Lung (tissue), 12 donors: ENCODE measurements around the gene SLC30A9. TPM values are rescaled to one million over a fixed set of nuclear protein-coding genes. Genes with fewer than 3 reads are reported as not detected.

Experiments
- ATAC-seq: fragments of 200-7000 bp; cut with Tn5 transposase; one replicate; pipeline ENCODE4 v1.9.1; 2020; ENCODE audit warnings: moderate number of reproducible peaks; ENCODE audit not compliant: insufficient read depth, low FRiP score
- DNase-seq, 3 donors: peaks; one replicate each; pipeline ENCODE4 v3.0.0-alpha.2; 2013 to 2017
- H3K27ac ChIP-seq, 2 donors: one replicate each; pipeline ENCODE4 v1.5.1; 2013; ENCODE audit warnings: mild to moderate bottlenecking in 2 of 2, moderate library complexity in 2 of 2, control low read depth in 1 of 2, inconsistent platforms in 1 of 2, low read depth in 1 of 2, low read length in 1 of 2
- H3K27me3 ChIP-seq, 3 donors: one replicate each; pipeline ENCODE4 v1.5.1; 2013; ENCODE audit warnings: low read length in 2 of 3; ENCODE audit not compliant: control insufficient read depth in 3 of 3, insufficient read depth in 3 of 3
- H3K36me3 ChIP-seq, 4 donors: one replicate each; pipeline ENCODE4 v1.5.1; 2013; ENCODE audit warnings: low read length in 4 of 4, mild to moderate bottlenecking in 1 of 4, moderate library complexity in 1 of 4; ENCODE audit not compliant: control insufficient read depth in 4 of 4, insufficient read depth in 4 of 4
- H3K4me1 ChIP-seq, 5 donors: one replicate each; pipeline ENCODE4 v1.5.1; 2013; ENCODE audit warnings: low read length in 5 of 5, mild to moderate bottlenecking in 2 of 5, moderate library complexity in 1 of 5; ENCODE audit not compliant: control insufficient read depth in 5 of 5, insufficient read depth in 5 of 5
- H3K4me3 ChIP-seq: one replicate; pipeline ENCODE4 v1.5.1; 2013; ENCODE audit warnings: mild to moderate bottlenecking, control low read depth, moderate library complexity
- H3K9ac ChIP-seq, 2 donors: one replicate each; pipeline ENCODE4 v1.5.1; 2013; ENCODE audit warnings: low read length in 2 of 2, control low read depth in 1 of 2; ENCODE audit not compliant: insufficient read depth in 1 of 2
- H3K9me3 ChIP-seq, 4 donors: one replicate each; pipeline ENCODE4 v1.5.1; 2013; ENCODE audit warnings: low read length in 3 of 4, mild to moderate bottlenecking in 1 of 4, moderate library complexity in 1 of 4; ENCODE audit not compliant: control insufficient read depth in 4 of 4, insufficient read depth in 3 of 4
- CTCF ChIP-seq: IDR thresholded peaks from 2 replicates; pipeline ENCODE4 v1.5.1; 2012; ENCODE audit warnings: mild to moderate bottlenecking; ENCODE audit errors: control extremely low read depth, extremely low read depth
- WGBS, 2 donors: extraction: QIAGEN DNeasy Blood & Tissue Kit; methylation state at CpG; one replicate each; pipeline ENCODE4 v1.1.7; 2013; 5-methylcytosine and 5-hydroxymethylcytosine counted together
- polyA plus RNA-seq, 2 donors: library from polyadenylated mRNA; stranded (reverse); fragments of 200-250 nt; gene quantifications; one replicate each; pipeline ENCODE4 v1.2.1, GENCODE V29; 2013
- total RNA-seq, 2 donors: library from RNA; depleted of rRNA in 1 of 2; stranded (reverse); fragments of >200 nt in 1 of 2; gene quantifications; one replicate each; pipeline ENCODE4 v1.2.1, GENCODE V29; 2014 to 2021
- donor health status: control.
- donor health status: control.
- donor health status: Bipolar disorder and iron deficiency.
- donor health status: healthy.
- donor health status: DM: yes; HTN: yes; CAD: no.

SLC30A9 gene
- total and polyA plus RNA-seq, 4 donors: 12.3 to 68.5 (median 35.0) TPM

- Histone ChIP-seq H3K27me3 (no peaks in the 10 kb centered on the region), H3K9me3 (no peaks in the 10 kb centered on the region), H3K4me3 (no peak overlapping the region), H3K27ac (no peak overlapping the region), H3K36me3 (peaks cover 2 to 15% (median 10%) of the 10 kb centered on the region in 4 donors), H3K9ac (no peak overlapping the region), H3K4me1 (no peaks in the 10 kb centered on the region)
- DNase-seq (no peak), ATAC-seq (no peak)
- TF ChIP-seq CTCF: no peak
These were observed 88.0 kb downstream of the SLC30A9 start for GRCh38 chr4:42078184-42078801.

GRCh38 chr4:42080306-42080705 lies 90.0 kb downstream of the SLC30A9 start:
- DNase-seq (no peak), ATAC-seq (no peak)
- no peaks in the 10 kb centered on the region for H3K4me1 ChIP-seq
- no peak for TF ChIP-seq CTCF
- no peak overlapping the region for H3K27ac ChIP-seq
- no peaks in the 10 kb centered on the region for H3K27me3 ChIP-seq
- peaks cover 2 to 13% (median 6%) of the 10 kb centered on the region in 4 donors for H3K36me3 ChIP-seq
- 96 to 100% methylated on average over 3 of the region's 3 CpGs for WGBS, 2 donors
- no peaks in the 10 kb centered on the region for H3K9me3 ChIP-seq
- H3K9ac ChIP-seq: no peak overlapping the region
- H3K4me3 ChIP-seq: no peak overlapping the region

- Histone ChIP-seq H3K27me3 (no peaks in the 10 kb centered on the region), H3K4me3 (no peak overlapping the region), H3K27ac (no peak overlapping the region), H3K36me3 (peaks cover 3 to 12% (median 11%) of the 10 kb centered on the region in 4 donors), H3K9ac (no peak overlapping the region), H3K9me3 (no peaks in the 10 kb centered on the region), H3K4me1 (no peaks in the 10 kb centered on the region)
- no peak for TF ChIP-seq CTCF
- ATAC-seq (no peak), DNase-seq (no peak)
- 97% methylated on average over 1 of the region's 1 CpG for WGBS, 2 donors
These were observed 93.5 kb downstream of the SLC30A9 start for GRCh38 chr4:42083816-42084215.

GRCh38 chr4:42088386-42088785 lies 98.1 kb downstream of the SLC30A9 start:
- TF ChIP-seq CTCF: no peak
- Histone ChIP-seq H3K27ac (no peak overlapping the region), H3K9me3 (no peaks in the 10 kb centered on the region), H3K4me3 (no peak overlapping the region), H3K36me3 (peaks cover 1 to 8% (median 6%) of the 10 kb centered on the region in 4 donors), H3K27me3 (no peaks in the 10 kb centered on the region), H3K4me1 (no peaks in the 10 kb centered on the region), H3K9ac (no peak overlapping the region)
- ATAC-seq (no peak), DNase-seq (no peak)
- 71 to 89% methylated on average over 6 of the region's 6 CpGs for WGBS, 2 donors
